ENCODE measurements around the gene TACC3. TPM values are rescaled to one million over a fixed set of nuclear protein-coding genes. Genes with fewer than 3 reads are reported as not detected.

The TACC3 gene
- total RNA-seq, 4 donors from 2014 or later: 14.9 to 41.3 (median 19.6) TPM

GRCh38 chr4:1730532-1731135 is 9.3 kb downstream of the TACC3 start:
- 76 to 96% methylated on average over 3 to 5 of the region's 16 CpGs for WGBS, 2 donors
- intact Hi-C loops (cut with DNase I): no loop called here

GRCh38 chr4:1731180-1731579 is 9.9 kb downstream of the TACC3 start:
- Histone ChIP-seq H3K4me3 (no peak overlapping the region), H3K27ac (no peak overlapping the region), H3K4me1 (peaks cover 24 to 39% (median 32%) of the 10 kb centered on the region in 3 donors), H3K9me3 (no peaks in the 10 kb centered on the region), H3K27me3 (no peaks in the 10 kb centered on the region), H3K36me3 (peaks cover 5 to 71% (median 9%) of the 10 kb centered on the region in 3 donors)
- 84 to 89% methylated on average over 3 to 8 of the region's 10 CpGs for WGBS, 2 donors
- TF ChIP-seq POLR2A (IDR thresholded peaks at IDR 0.05): no peak
- no peak for TF ChIP-seq CTCF (IDR thresholded peaks at IDR 0.05)
- no peak for DNase-seq
- intact Hi-C loops (cut with DNase I): no loop called here

More at GRCh38 chr4:1730532-1731135, 9.3 kb downstream of the TACC3 start:
- H3K9me3 ChIP-seq: no peaks in the 10 kb centered on the region
- peaks cover 5 to 66% (median 6%) of the 10 kb centered on the region in 3 donors for H3K36me3 ChIP-seq
- peaks cover 24 to 44% (median 32%) of the 10 kb centered on the region in 3 donors for H3K4me1 ChIP-seq
- no peak overlapping the region for H3K4me3 ChIP-seq
- TF ChIP-seq POLR2A (IDR thresholded peaks at IDR 0.05) (no peak), CTCF (IDR thresholded peaks at IDR 0.05) (no peak)
- DNase-seq: no peak
- H3K27me3 ChIP-seq: no peaks in the 10 kb centered on the region
- H3K27ac ChIP-seq: no peak overlapping the region

GRCh38 chr4:1732911-1733310 is 11.6 kb downstream of the TACC3 start:
- Histone ChIP-seq H3K9me3 (peaks cover 0 to 14% (median 11%) of the 10 kb centered on the region in 3 donors), H3K4me3 (no peak overlapping the region), H3K27ac (no peak overlapping the region), H3K27me3 (no peaks in the 10 kb centered on the region), H3K36me3 (peaks cover 13 to 84% (median 21%) of the 10 kb centered on the region in 3 donors), H3K4me1 (peaks cover 10 to 22% (median 17%) of the 10 kb centered on the region in 3 donors)
- no peak for DNase-seq
- intact Hi-C loops (cut with DNase I): no loop called here
- WGBS, 2 donors: 95 to 97% methylated on average over 10 of the region's 10 CpGs
- TF ChIP-seq CTCF (IDR thresholded peaks at IDR 0.05) (no peak), POLR2A (IDR thresholded peaks at IDR 0.05) (no peak)

GRCh38 chr4:1735215-1735614 is 13.9 kb downstream of the TACC3 start:
- Histone ChIP-seq H3K4me1 (no peaks in the 10 kb centered on the region), H3K27ac (no peak overlapping the region), H3K27me3 (no peaks in the 10 kb centered on the region), H3K36me3 (peaks cover 18 to 95% (median 26%) of the 10 kb centered on the region in 3 donors), H3K4me3 (no peak overlapping the region), H3K9me3 (peaks cover 0 to 30% (median 24%) of the 10 kb centered on the region in 3 donors)
- 93 to 98% methylated on average over 5 to 9 of the region's 20 CpGs for WGBS, 2 donors
- TF ChIP-seq CTCF (IDR thresholded peaks at IDR 0.05): no peak
- TF ChIP-seq POLR2A (IDR thresholded peaks at IDR 0.05): no peak
- intact Hi-C loops (cut with DNase I): no loop called here
- DNase-seq: no peak

- DNase-seq: no peak
- peaks cover 17 to 96% (median 34%) of the 10 kb centered on the region in 3 donors for H3K36me3 ChIP-seq
- WGBS, 2 donors: 92% methylated on average over 12 to 13 of the region's 13 CpGs
These were observed 15.5 kb downstream of the TACC3 start for GRCh38 chr4:1736812-1737211.

More at GRCh38 chr4:1736812-1737211, 15.5 kb downstream of the TACC3 start:
- H3K4me1 ChIP-seq: no peaks in the 10 kb centered on the region
- no peak overlapping the region for H3K27ac ChIP-seq
- H3K4me3 ChIP-seq: no peak overlapping the region
- H3K9me3 ChIP-seq: peaks cover 0 to 30% (median 24%) of the 10 kb centered on the region in 3 donors
- intact Hi-C loops (cut with DNase I): no loop called here
- H3K27me3 ChIP-seq: no peaks in the 10 kb centered on the region
- TF ChIP-seq POLR2A (IDR thresholded peaks at IDR 0.05) (no peak), CTCF (IDR thresholded peaks at IDR 0.05) (no peak)

All from esophagus squamous epithelium (tissue), 5 donors.